Loucy (cell line): ENCODE measurements around the gene NPC1L1.

Experiments used
- H2AFZ ChIP-seq: fragments of 200-600 bp; sonication (generic); 2 replicates; pipeline ENCODE4 v1.6.0; 2016; ENCODE audit warnings: antibody characterized with exemption, mild to moderate bottlenecking, low read length, moderate library complexity
- H3F3A ChIP-seq: fragments of 200-600 bp; 2 replicates; pipeline ENCODE4 v1.6.0; 2016; ENCODE audit warnings: antibody characterized with exemption, low read depth, mild to moderate bottlenecking
- H3K27me3 ChIP-seq: fragments of 200-600 bp; sonication (generic); 2 replicates; pipeline ENCODE4 v1.6.1; 2014; ENCODE audit warnings: low read length, mild to moderate bottlenecking; ENCODE audit not compliant: insufficient read depth, poor library complexity, severe bottlenecking
- H3K36me3 ChIP-seq: fragments of 200-600 bp; sonication (generic); 2 replicates; pipeline ENCODE4 v1.6.1; 2016; ENCODE audit warnings: low read length; ENCODE audit not compliant: insufficient read depth
- H3K4me1 ChIP-seq: fragments of 200-600 bp; sonication (generic); 2 replicates; pipeline ENCODE4 v1.5.1; 2014; ENCODE audit warnings: low read length, mild to moderate bottlenecking; ENCODE audit not compliant: insufficient read depth, poor library complexity, severe bottlenecking
- H3K4me2 ChIP-seq: fragments of 200-600 bp; sonication (generic); 2 replicates; pipeline ENCODE4 v1.6.0; 2014; ENCODE audit warnings: antibody characterized with exemption, low read length, low read depth, mild to moderate bottlenecking; ENCODE audit not compliant: poor library complexity, severe bottlenecking
- H3K4me3 ChIP-seq: fragments of 200-600 bp; sonication (generic); 2 replicates; pipeline ENCODE4 v1.5.1; 2014; ENCODE audit warnings: low read length, mild to moderate bottlenecking, mixed read lengths; ENCODE audit not compliant: poor library complexity, severe bottlenecking
- H3K79me2 ChIP-seq: fragments of 200-600 bp; sonication (generic); 2 replicates; pipeline ENCODE4 v1.6.1; 2014; ENCODE audit warnings: low read length; ENCODE audit not compliant: insufficient read depth
- H3K9ac ChIP-seq: fragments of 200-600 bp; sonication (generic); 2 replicates; pipeline ENCODE4 v1.6.0; 2014; ENCODE audit warnings: mild to moderate bottlenecking, low read depth, low read length, moderate library complexity; ENCODE audit not compliant: poor library complexity, severe bottlenecking
- H3K9me2 ChIP-seq: fragments of 200-600 bp; sonication (generic); replicated peaks from 2 replicates; pipeline ENCODE4 v1.6.1; 2016; ENCODE audit warnings: low read depth, low read length, mixed read lengths
- H3K9me3 ChIP-seq: fragments of 200-600 bp; sonication (generic); 2 replicates; pipeline ENCODE4 v1.6.1; 2014; ENCODE audit warnings: mild to moderate bottlenecking, antibody characterized with exemption, low read length, low read depth; ENCODE audit not compliant: insufficient read depth
- H4K20me1 ChIP-seq: fragments of 200-600 bp; sonication (generic); 2 replicates; pipeline ENCODE4 v1.6.0; 2014; ENCODE audit warnings: antibody characterized with exemption, low read length, mild to moderate bottlenecking; ENCODE audit not compliant: insufficient read depth, poor library complexity, severe bottlenecking
- EZH2phosphoT487 ChIP-seq: fragments of 200-600 bp; IDR thresholded peaks from 2 replicates; pipeline ENCODE4 v1.6.1; 2018; ENCODE audit warnings: antibody characterized with exemption, mild to moderate bottlenecking, moderate library complexity, borderline replicate concordance
- TF ChIP-seq, protein P1 (sequence below): fragments of 200-600 bp; sonication (generic); conservative IDR thresholded peaks from 2 replicates; pipeline ENCODE4 v1.5.1; 2014; ENCODE audit warnings: mild to moderate bottlenecking, antibody characterized with exemption, low read length

NPC1L1 gene

DNA sequence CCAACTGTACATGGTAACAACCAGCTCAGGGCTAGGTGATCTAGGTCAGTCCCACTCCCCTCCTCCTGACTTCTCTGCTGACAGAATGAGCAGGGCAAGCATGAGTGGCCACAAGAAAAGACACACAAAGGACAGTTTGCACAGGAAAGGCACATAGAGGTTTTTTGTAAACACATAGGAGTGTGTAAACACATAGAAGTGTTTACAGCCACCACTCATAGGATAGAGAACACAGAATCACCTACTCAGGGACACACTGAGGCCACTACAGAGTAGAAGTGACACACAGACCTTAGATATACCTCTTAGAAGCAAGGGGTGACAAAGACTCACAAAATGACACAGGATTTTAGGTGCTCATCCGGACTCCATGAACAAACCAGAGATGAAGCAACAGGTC, 69.7 kb downstream of the NPC1L1 start:
- Histone ChIP-seq H3K9ac (no peak overlapping the region), H3K9me3 (no peaks in the 10 kb centered on the region), H3K4me3 (no peak overlapping the region), H3K36me3 (peaks cover 51% of the 10 kb centered on the region; the same call in 1 of the 2 replicates), H3K27me3 (no peaks in the 10 kb centered on the region), H2AFZ (no peak overlapping the region), H3K9me2 (no peaks in the 10 kb centered on the region), H4K20me1 (peaks cover 19% of the 10 kb centered on the region), H3K79me2 (peaks cover 41% of the 10 kb centered on the region), H3K4me1 (peaks cover 16% of the 10 kb centered on the region), H3F3A (no peaks in the 10 kb centered on the region), H3K4me2 (no peak overlapping the region)
- no peak for TF ChIP-seq EZH2phosphoT487
- TF ChIP-seq, protein P1, sequence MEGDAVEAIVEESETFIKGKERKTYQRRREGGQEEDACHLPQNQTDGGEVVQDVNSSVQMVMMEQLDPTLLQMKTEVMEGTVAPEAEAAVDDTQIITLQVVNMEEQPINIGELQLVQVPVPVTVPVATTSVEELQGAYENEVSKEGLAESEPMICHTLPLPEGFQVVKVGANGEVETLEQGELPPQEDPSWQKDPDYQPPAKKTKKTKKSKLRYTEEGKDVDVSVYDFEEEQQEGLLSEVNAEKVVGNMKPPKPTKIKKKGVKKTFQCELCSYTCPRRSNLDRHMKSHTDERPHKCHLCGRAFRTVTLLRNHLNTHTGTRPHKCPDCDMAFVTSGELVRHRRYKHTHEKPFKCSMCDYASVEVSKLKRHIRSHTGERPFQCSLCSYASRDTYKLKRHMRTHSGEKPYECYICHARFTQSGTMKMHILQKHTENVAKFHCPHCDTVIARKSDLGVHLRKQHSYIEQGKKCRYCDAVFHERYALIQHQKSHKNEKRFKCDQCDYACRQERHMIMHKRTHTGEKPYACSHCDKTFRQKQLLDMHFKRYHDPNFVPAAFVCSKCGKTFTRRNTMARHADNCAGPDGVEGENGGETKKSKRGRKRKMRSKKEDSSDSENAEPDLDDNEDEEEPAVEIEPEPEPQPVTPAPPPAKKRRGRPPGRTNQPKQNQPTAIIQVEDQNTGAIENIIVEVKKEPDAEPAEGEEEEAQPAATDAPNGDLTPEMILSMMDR = no peak

DNA sequence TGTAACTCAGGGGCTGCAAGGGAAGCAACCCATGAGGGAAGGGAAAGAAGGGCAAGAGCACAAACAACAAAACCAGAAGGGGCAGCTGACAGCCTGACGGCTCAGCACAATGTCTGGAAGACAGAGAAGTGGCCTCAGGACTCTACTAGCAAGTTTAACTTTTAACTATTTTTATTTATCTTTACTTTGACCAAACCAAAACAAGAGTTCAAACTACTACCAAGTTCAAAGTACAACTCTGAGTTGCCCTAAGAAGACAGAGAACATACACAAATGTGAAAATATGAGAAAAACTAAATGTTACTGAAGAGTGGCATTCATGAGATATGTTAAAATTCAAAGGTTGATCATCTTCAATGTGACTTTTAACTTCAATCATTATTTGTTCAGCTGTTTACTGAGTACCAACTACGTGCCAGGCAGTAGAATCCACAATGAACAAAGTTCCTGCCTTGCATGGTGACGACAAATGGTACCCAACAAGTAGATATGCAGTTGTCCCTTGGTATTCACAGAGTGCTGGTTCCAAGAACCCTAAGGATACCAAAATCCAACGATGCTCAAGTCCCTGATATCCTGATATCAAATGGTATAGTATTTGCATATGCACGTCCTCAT, 70.4 kb downstream of the NPC1L1 start:
- H3K9me3 ChIP-seq = no peaks in the 10 kb centered on the region
- H3K27me3 ChIP-seq = no peaks in the 10 kb centered on the region
- peaks cover 49% of the 10 kb centered on the region; the same call in 1 of the 2 replicates for H3K36me3 ChIP-seq
- peaks cover 16% of the 10 kb centered on the region for H4K20me1 ChIP-seq
- no peak overlapping the region for H2AFZ ChIP-seq
- H3F3A ChIP-seq = no peaks in the 10 kb centered on the region
- H3K4me2 ChIP-seq = no peak overlapping the region
- no peak for TF ChIP-seq EZH2phosphoT487
- TF ChIP-seq, protein P1 = no peak
- H3K79me2 ChIP-seq = peaks cover 44% of the 10 kb centered on the region
- H3K4me1 ChIP-seq = peaks cover 18% of the 10 kb centered on the region
- no peak overlapping the region for H3K9ac ChIP-seq
- no peaks in the 10 kb centered on the region for H3K9me2 ChIP-seq
- no peak overlapping the region for H3K4me3 ChIP-seq

DNA sequence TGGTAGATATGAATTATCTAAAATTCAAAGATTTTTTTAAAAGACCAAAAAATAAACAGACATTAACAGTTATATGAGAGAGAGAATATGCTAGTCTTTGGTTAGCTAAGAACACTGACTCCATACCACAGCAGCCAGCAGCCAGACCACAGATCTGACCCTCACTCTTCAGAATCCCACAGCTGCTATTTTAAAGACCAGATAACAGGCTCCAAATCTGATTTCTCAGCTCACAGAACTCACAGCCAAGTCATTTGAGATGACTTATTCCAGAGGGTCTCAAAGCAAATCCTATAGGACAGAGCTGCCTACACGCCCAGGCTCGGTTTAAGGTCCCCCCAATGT, 71.0 kb downstream of the NPC1L1 start:
- no peak for TF ChIP-seq EZH2phosphoT487
- TF ChIP-seq, protein P1 = no peak
- Histone ChIP-seq H3K9me3 (no peaks in the 10 kb centered on the region), H3K36me3 (peaks cover 45% of the 10 kb centered on the region; the same call in 1 of the 2 replicates), H2AFZ (no peak overlapping the region), H3K9me2 (no peaks in the 10 kb centered on the region), H3K4me1 (peaks cover 18% of the 10 kb centered on the region), H4K20me1 (peaks cover 14% of the 10 kb centered on the region), H3K27me3 (no peaks in the 10 kb centered on the region), H3K9ac (no peak overlapping the region), H3K79me2 (peaks cover 47% of the 10 kb centered on the region), H3F3A (no peaks in the 10 kb centered on the region), H3K4me2 (no peak overlapping the region), H3K4me3 (no peak overlapping the region)
